A673 (cell line): ENCODE measurements around the gene RELL1. TPM values are rescaled to one million over a fixed set of nuclear protein-coding genes. Genes with fewer than 3 reads are reported as not detected.

Experiments used
- BruUV-seq: library from RNA; stranded (reverse); fragments of 400-500 nt; replicated peaks from 2 replicates; lab custom pipeline; 2021; lab: Mats Ljungman, UMichigan
- CTCF ChIA-PET: fragments of 300-600 bp; sonication (Branson Sonifier 250); formaldehyde crosslinking; loops from one replicate; lab custom pipeline; 2022; ENCODE audit warnings: antibody characterized with exemption; lab: Charles Lee
- POLR2A ChIA-PET: fragments of 300-600 bp; sonication (Branson Sonifier 250); formaldehyde crosslinking; loops from one replicate; lab custom pipeline; 2022; ENCODE audit warnings: antibody characterized with exemption; ENCODE audit not compliant: low non-redundant PET; lab: Charles Lee
- DNase-seq: peaks from one replicate; pipeline ENCODE4 v3.0.0-alpha.2; 2015; ENCODE audit warnings: low spot score
- H3K27ac ChIP-seq: fragments of 200-600 bp; sonication (generic); 2 replicates; pipeline ENCODE4 v1.5.1; 2016; ENCODE audit warnings: mixed run types, low read depth, mild to moderate bottlenecking, mixed read lengths, antibody characterized with exemption, low read length; ENCODE audit not compliant: poor library complexity, severe bottlenecking
- H3K27me3 ChIP-seq: fragments of 200-600 bp; sonication (generic); replicated peaks from 2 replicates; pipeline ENCODE4 v1.6.1; 2017; ENCODE audit warnings: mixed run types, low read depth, mild to moderate bottlenecking, mixed read lengths, antibody characterized with exemption, low read length; ENCODE audit not compliant: insufficient read depth, poor library complexity
- H3K36me3 ChIP-seq: fragments of 200-600 bp; sonication (generic); 2 replicates; pipeline ENCODE4 v1.6.1; 2016; ENCODE audit warnings: mixed run types, mild to moderate bottlenecking, mixed read lengths, antibody characterized with exemption, low read length; ENCODE audit not compliant: insufficient read depth, poor library complexity, severe bottlenecking
- H3K4me1 ChIP-seq: fragments of 200-600 bp; sonication (generic); 2 replicates; pipeline ENCODE4 v1.6.1; 2017; ENCODE audit warnings: mixed run types, mild to moderate bottlenecking, mixed read lengths, antibody characterized with exemption, low read length; ENCODE audit not compliant: insufficient read depth, poor library complexity, severe bottlenecking
- H3K4me3 ChIP-seq: fragments of 200-600 bp; sonication (generic); 2 replicates; pipeline ENCODE4 v1.5.1; 2016; ENCODE audit warnings: low read depth, mixed run types, mild to moderate bottlenecking, mixed read lengths, low read length; ENCODE audit not compliant: poor library complexity, severe bottlenecking
- H3K9me3 ChIP-seq: fragments of 200-600 bp; sonication (generic); 2 replicates; pipeline ENCODE4 v1.6.1; 2016; ENCODE audit warnings: mixed run types, low read depth, mild to moderate bottlenecking, mixed read lengths, antibody characterized with exemption, low read length; ENCODE audit not compliant: poor library complexity, severe bottlenecking
- CTCF ChIP-seq: fragments of 300-800, 200-600 bp; sonication (generic); conservative IDR thresholded peaks from 2 replicates; pipeline ENCODE4 v1.5.1; 2017; ENCODE audit warnings: low read depth, mild to moderate bottlenecking, antibody characterized with exemption, low read length, moderate library complexity, mixed read lengths
- EZH2 ChIP-seq: fragments of 200-600 bp; sonication (generic); IDR thresholded peaks from 2 replicates; pipeline ENCODE4 v1.6.1; 2017; ENCODE audit warnings: borderline replicate concordance, low read depth, mild to moderate bottlenecking, mixed read lengths, antibody characterized with exemption, low read length; ENCODE audit not compliant: poor library complexity, severe bottlenecking
- intact Hi-C: fragments of 100-400 bp; cut with micrococcal nuclease; formaldehyde crosslinking; loops from one replicate; pipeline ENCODE4 v1.10.0; 2022; ENCODE audit not compliant: unreplicated experiment
- total RNA-seq: library from RNA; stranded (reverse); gene quantifications from 2 replicates; pipeline ENCODE4 v1.2.3, GENCODE V29; 2021

Gene RELL1
- total RNA-seq, 1 experiment from 2014 or later: 6.0 TPM

- intact Hi-C loops: no loop called here
- CTCF ChIA-PET: no interaction called here
Observed at GRCh38 chr4:37733240-37733867, 47.2 kb upstream of the RELL1 start.

GRCh38 chr4:37732526-37733186 lies 46.5 kb upstream of the RELL1 start:
- no TSS peak for BruUV-seq
- no peaks in the 10 kb centered on the region for H3K27me3 ChIP-seq
- DNase-seq: no peak
- H3K4me1 ChIP-seq: no peaks in the 10 kb centered on the region
- POLR2A ChIA-PET: no interaction called here
- no peaks in the 10 kb centered on the region for H3K9me3 ChIP-seq
- H3K4me3 ChIP-seq: no peak overlapping the region
- TF ChIP-seq CTCF: no peak
- H3K27ac ChIP-seq: no peak overlapping the region
- intact Hi-C loops: no loop called here
- no peaks in the 10 kb centered on the region for H3K36me3 ChIP-seq
- CTCF ChIA-PET: no interaction called here

More at GRCh38 chr4:37733240-37733867, 47.2 kb upstream of the RELL1 start:
- POLR2A ChIA-PET: no interaction called here
- Histone ChIP-seq H3K36me3 (no peaks in the 10 kb centered on the region), H3K27ac (no peak overlapping the region), H3K4me1 (no peaks in the 10 kb centered on the region), H3K9me3 (no peaks in the 10 kb centered on the region), H3K4me3 (no peak overlapping the region), H3K27me3 (no peaks in the 10 kb centered on the region)
- no peak for DNase-seq
- no peak for TF ChIP-seq CTCF
- no peak for TF ChIP-seq EZH2
- BruUV-seq: no TSS peak

GRCh38 chr4:37729649-37730004 lies 43.5 kb upstream of the RELL1 start:
- Histone ChIP-seq H3K4me3 (no peak overlapping the region), H3K27ac (no peak overlapping the region), H3K4me1 (no peaks in the 10 kb centered on the region), H3K36me3 (no peaks in the 10 kb centered on the region), H3K9me3 (no peaks in the 10 kb centered on the region), H3K27me3 (no peaks in the 10 kb centered on the region)
- intact Hi-C loops: no loop called here
- ChIA-PET POLR2A (no interaction called here), CTCF (no interaction called here)
- DNase-seq: no peak
- no TSS peak for BruUV-seq
- TF ChIP-seq CTCF (no peak), EZH2 (no peak)
